Body of pancreas (tissue), 4 donors: ENCODE measurements around the gene MAPK8.

Source experiments
- CTCF ChIP-seq, 7 experiments: fragments of 450-650 bp in 4 of 7; fragments of 200-600 bp in 3 of 7; sonication (generic) in 3 of 7; IDR thresholded peaks; one replicate each; pipeline ENCODE4 v1.5.1; 2016 to 2019; ENCODE audit warnings: antibody characterized with exemption in 7 of 7
- POLR2A ChIP-seq, 3 donors: fragments of 450-650 bp; IDR thresholded peaks; one replicate each; pipeline ENCODE4 v1.6.1; 2016; ENCODE audit warnings: antibody characterized with exemption in 3 of 3, mild to moderate bottlenecking in 2 of 3

- TF ChIP-seq CTCF (IDR thresholded peaks at IDR 0.05) (no peak), POLR2A (IDR thresholded peaks at IDR 0.05) (no peak)
These were observed 59.8 kb downstream of the MAPK8 start for GRCh38 chr10:48366261-48366660.
